Neuronal stem cell (in vitro differentiated cells): ENCODE measurements around the gene WDR81.

ENCODE experiments used
- DNase-seq: peaks from one replicate; pipeline ENCODE4 v3.0.0-alpha.2; 2013; ENCODE audit warnings: low spot score
- H2AFZ ChIP-seq: one replicate; pipeline ENCODE4 v1.6.1; 2013; ENCODE audit warnings: mild to moderate bottlenecking, low read length, inconsistent platforms
- H2AK5ac ChIP-seq: 2 replicates; pipeline ENCODE4 v1.6.1; 2013; ENCODE audit warnings: low read depth, mild to moderate bottlenecking, inconsistent platforms, low read length, moderate library complexity, mixed read lengths
- H2BK120ac ChIP-seq: 2 replicates; pipeline ENCODE4 v1.6.1; 2013; ENCODE audit warnings: low read depth, mild to moderate bottlenecking, inconsistent platforms, low read length, moderate library complexity, mixed read lengths
- H2BK12ac ChIP-seq: one replicate; pipeline ENCODE4 v1.6.1; 2013; ENCODE audit warnings: low read length, inconsistent platforms
- H2BK15ac ChIP-seq: 2 replicates; pipeline ENCODE4 v1.6.1; 2013; ENCODE audit warnings: mild to moderate bottlenecking, low read length, inconsistent platforms, mixed read lengths
- H2BK5ac ChIP-seq: one replicate; pipeline ENCODE4 v1.6.1; 2013; ENCODE audit warnings: inconsistent platforms, mild to moderate bottlenecking, low read length, moderate library complexity
- H3K14ac ChIP-seq: one replicate; pipeline ENCODE4 v1.6.1; 2013; ENCODE audit warnings: low read length, inconsistent platforms
- H3K18ac ChIP-seq: 2 replicates; pipeline ENCODE4 v1.6.1; 2013; ENCODE audit warnings: low read length, inconsistent platforms
- H3K23ac ChIP-seq: 2 replicates; pipeline ENCODE4 v1.6.1; 2013; ENCODE audit warnings: low read depth, mild to moderate bottlenecking, mixed read lengths, low read length, inconsistent platforms; ENCODE audit not compliant: poor library complexity
- H3K27ac ChIP-seq: replicated peaks from 3 replicates; pipeline ENCODE4 v1.5.1; 2013; ENCODE audit warnings: low read length, inconsistent platforms
- H3K27me3 ChIP-seq, 3 experiments: 2 replicates each; pipeline ENCODE4 v1.6.1; 2013; ENCODE audit warnings: low read length in 3 of 3, mild to moderate bottlenecking in 2 of 3, inconsistent platforms in 1 of 3, low read depth in 1 of 3, mixed read lengths in 1 of 3, moderate library complexity in 1 of 3; ENCODE audit not compliant: control insufficient read depth in 3 of 3, insufficient read depth in 3 of 3
- H3K36me3 ChIP-seq, 2 donors: replicated peaks in 1 of 2; 2 replicates each; pipeline ENCODE4 v1.6.1; 2013; ENCODE audit warnings: low read length in 2 of 2; ENCODE audit not compliant: control insufficient read depth in 2 of 2, insufficient read depth in 2 of 2
- H3K4ac ChIP-seq: 2 replicates; pipeline ENCODE4 v1.6.1; 2013; ENCODE audit warnings: inconsistent platforms, mild to moderate bottlenecking, low read length, moderate library complexity
- H3K4me1 ChIP-seq, 2 donors: 1 replicate in 1 of 2; 2 replicates in 1 of 2; pipeline ENCODE4 v1.6.1; 2013; ENCODE audit warnings: low read length in 2 of 2, low read depth in 1 of 2; ENCODE audit not compliant: control insufficient read depth in 2 of 2, insufficient read depth in 1 of 2
- H3K4me2 ChIP-seq: one replicate; pipeline ENCODE4 v1.6.1; 2013; ENCODE audit warnings: mild to moderate bottlenecking, low read length, inconsistent platforms; ENCODE audit not compliant: insufficient read depth, poor library complexity, severe bottlenecking
- H3K4me3 ChIP-seq, 2 donors: 2 replicates each; pipeline ENCODE4 v1.5.1; 2013; ENCODE audit warnings: low read length in 2 of 2, mild to moderate bottlenecking in 2 of 2, inconsistent platforms in 1 of 2, moderate library complexity in 1 of 2
- H3K79me1 ChIP-seq: one replicate; pipeline ENCODE4 v1.6.1; 2013; ENCODE audit warnings: low read depth, mild to moderate bottlenecking, inconsistent platforms, low read length, moderate library complexity
- H3K9ac ChIP-seq: one replicate; pipeline ENCODE4 v1.6.1; 2013; ENCODE audit warnings: mild to moderate bottlenecking, low read depth, low read length, inconsistent platforms; ENCODE audit not compliant: poor library complexity
- H3K9me3 ChIP-seq, 2 donors: replicated peaks in 1 of 2; 2 replicates each; pipeline versions ENCODE3 to v1.6.1; 2013; ENCODE audit warnings: low read length in 2 of 2, mild to moderate bottlenecking in 2 of 2, inconsistent platforms in 1 of 2, low read depth in 1 of 2, mixed read lengths in 1 of 2, moderate library complexity in 1 of 2; ENCODE audit not compliant: control insufficient read depth in 2 of 2, insufficient read depth in 1 of 2
- H4K8ac ChIP-seq: one replicate; pipeline ENCODE4 v1.6.1; 2013; ENCODE audit warnings: low read depth, mild to moderate bottlenecking, inconsistent platforms, low read length, moderate library complexity
- H4K91ac ChIP-seq: one replicate; pipeline ENCODE4 v1.6.1; 2013; ENCODE audit warnings: low read length, low read depth, mild to moderate bottlenecking, inconsistent platforms; ENCODE audit not compliant: poor library complexity
- WGBS, 2 donors: extraction: QIAGEN DNeasy Blood & Tissue Kit; methylation state at CpG; one replicate each; pipeline ENCODE4 v1.1.7; 2013; ENCODE audit warnings: missing lambda C conversion rate in 2 of 2, mixed read lengths in 1 of 2; ENCODE audit not compliant: insufficient read length in 2 of 2, insufficient replicate concordance in 1 of 2; ENCODE audit errors: extremely low coverage in 2 of 2; 5-methylcytosine and 5-hydroxymethylcytosine counted together

WDR81 gene

GRCh38 chr17:1709971-1710806 lies 14.3 kb upstream of the WDR81 start, which contains the start of gene TLCD2:
Gene TLCD2, minus strand, starts transcription at chr17:1710377. Its CDS starts 135 bp downstream, at chr17:1710242.
- H2BK12ac ChIP-seq, result no peak within 1 kb of the TSS
- H2BK120ac ChIP-seq, result no peak within 1 kb of the TSS
- peaks cover 15 to 16% of the 10 kb centered on the region in 2 donors for H3K4me1 ChIP-seq
- no peak for DNase-seq
- peaks cover 0 to 12% (median 2%) of the 10 kb centered on the region in 3 experiments for H3K27me3 ChIP-seq
- peak within 1 kb of the TSS; percentile 83 for H3K23ac ChIP-seq
- peak within 1 kb of the TSS; percentile 89 for H2AFZ ChIP-seq
- peak within 1 kb of the TSS; percentile 46 to 84 for H3K4me3 ChIP-seq
- peak within 1 kb of the TSS; percentile 90 for H3K9ac ChIP-seq
- H2BK15ac ChIP-seq, result peak within 1 kb of the TSS; percentile 65
- H3K4me2 ChIP-seq, result peak within 1 kb of the TSS; percentile 93
- peak within 1 kb of the TSS; percentile 94 for H3K18ac ChIP-seq
- no peak within 1 kb of the TSS for H3K4ac ChIP-seq
- WGBS, 2 donors, result no CpG with 5 or more reads among the region's 83 CpGs
- peaks cover 2% of the 10 kb centered on the region for H3K79me1 ChIP-seq
- no peak within 1 kb of the TSS for H3K27ac ChIP-seq
- H3K36me3 ChIP-seq, result no peaks in the 10 kb centered on the region
- no peak within 1 kb of the TSS for H2AK5ac ChIP-seq
- H2BK5ac ChIP-seq, result no peak within 1 kb of the TSS
- no peak within 1 kb of the TSS for H3K14ac ChIP-seq
- no peak within 1 kb of the TSS for H4K8ac ChIP-seq
- no peaks in the 10 kb centered on the region for H3K9me3 ChIP-seq
- H4K91ac ChIP-seq, result no peak within 1 kb of the TSS

DNA sequence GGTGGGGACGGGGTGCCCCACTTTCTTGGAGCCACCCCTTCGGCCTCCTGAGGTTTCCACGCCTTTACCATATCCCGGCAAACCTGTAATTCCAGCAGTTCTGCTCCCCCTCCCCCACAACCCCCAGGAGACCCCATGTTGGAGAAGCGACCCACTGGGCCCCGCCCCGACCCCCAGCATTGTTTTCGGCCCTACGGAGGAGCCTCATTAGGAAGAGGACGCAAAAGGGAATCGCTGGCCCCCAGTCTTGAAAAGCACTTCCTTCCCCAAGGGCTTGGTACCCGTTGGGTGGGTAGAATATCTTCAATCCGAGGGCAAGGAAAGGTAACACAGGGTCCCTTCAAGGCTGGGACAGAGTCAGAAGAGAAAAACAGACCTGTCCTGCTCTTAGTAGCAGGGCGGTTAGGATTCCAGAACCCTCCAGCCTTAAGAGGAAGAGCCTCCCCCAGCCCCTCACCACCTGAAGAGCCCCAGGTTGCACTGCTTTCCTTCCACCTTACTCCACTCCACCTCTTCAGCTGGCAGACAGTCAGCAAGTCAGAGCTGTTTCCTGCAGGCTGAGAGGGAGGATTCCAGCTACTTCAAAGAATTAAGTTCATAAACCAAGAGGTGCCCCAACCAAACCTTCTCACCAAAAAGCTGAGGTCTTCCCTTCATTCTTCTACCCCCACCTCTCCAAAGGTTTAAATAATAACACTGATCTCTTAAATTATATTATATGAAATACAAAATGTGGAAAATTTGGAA lies 13.5 kb upstream of the WDR81 start:
- no peak overlapping the region for H3K27ac ChIP-seq
- peak overlapping the region; percentile 93 for H3K4me2 ChIP-seq
- no peak overlapping the region for H2BK5ac ChIP-seq
- no peak overlapping the region for H2BK15ac ChIP-seq
- H2AK5ac ChIP-seq, result no peak overlapping the region
- H3K36me3 ChIP-seq, result no peaks in the 10 kb centered on the region
- H2BK120ac ChIP-seq, result no peak overlapping the region
- H2BK12ac ChIP-seq, result no peak overlapping the region
- no peak overlapping the region for H3K14ac ChIP-seq
- peaks cover 2% of the 10 kb centered on the region for H3K79me1 ChIP-seq
- peak overlapping the region; percentile 89 for H2AFZ ChIP-seq
- H4K8ac ChIP-seq, result no peak overlapping the region
- peaks cover 16 to 19% of the 10 kb centered on the region in 2 donors for H3K4me1 ChIP-seq
- H3K9me3 ChIP-seq, result no peaks in the 10 kb centered on the region
- H3K27me3 ChIP-seq, result peaks cover 0 to 12% (median 2%) of the 10 kb centered on the region in 3 experiments
- peak overlapping the region; percentile 83 for H3K23ac ChIP-seq
- peak overlapping the region; percentile 94 for H3K18ac ChIP-seq
- no peak overlapping the region for H4K91ac ChIP-seq
- no CpG with 5 or more reads among the region's 14 CpGs for WGBS, 2 donors
- peak overlapping the region; percentile 82 for H3K9ac ChIP-seq
- peak overlapping the region in 1 of 2 donors; percentile 84 for H3K4me3 ChIP-seq
- no peak for DNase-seq
- H3K4ac ChIP-seq, result no peak overlapping the region

DNA sequence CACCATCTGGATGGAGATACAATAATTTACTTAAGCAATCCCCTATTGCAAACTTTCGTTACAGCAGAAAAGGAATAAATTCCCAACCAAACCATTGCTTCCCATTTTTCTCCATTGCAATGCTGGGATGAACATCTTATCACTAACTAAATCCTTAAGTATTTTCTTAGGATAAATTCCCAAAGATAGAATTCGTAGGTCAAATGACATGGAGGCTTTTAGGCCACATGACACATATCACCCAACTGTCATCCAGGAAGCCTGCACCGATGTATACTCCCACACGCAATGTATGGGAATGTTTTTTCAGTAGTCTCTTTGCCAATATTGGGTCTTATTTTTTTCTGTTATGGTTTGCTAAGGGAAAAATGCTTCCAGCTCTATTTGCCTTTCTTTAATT lies 12.7 kb upstream of the WDR81 start:
- H3K9ac ChIP-seq, result no peak overlapping the region
- no peak overlapping the region for H2AK5ac ChIP-seq
- no peak overlapping the region for H3K18ac ChIP-seq
- no peak overlapping the region for H2BK5ac ChIP-seq
- H4K8ac ChIP-seq, result no peak overlapping the region
- no peak overlapping the region for H2BK15ac ChIP-seq
- H3K36me3 ChIP-seq, result no peaks in the 10 kb centered on the region
- no peak overlapping the region for H4K91ac ChIP-seq
- peaks cover 16 to 19% of the 10 kb centered on the region in 2 donors for H3K4me1 ChIP-seq
- no peak overlapping the region for H3K27ac ChIP-seq
- WGBS, 2 donors, result no CpG with 5 or more reads among the region's 4 CpGs
- H3K27me3 ChIP-seq, result peaks cover 0 to 12% (median 2%) of the 10 kb centered on the region in 3 experiments
- no peak overlapping the region for H3K4me2 ChIP-seq
- no peak overlapping the region for H3K4me3 ChIP-seq
- no peak overlapping the region for H2BK120ac ChIP-seq
- H3K14ac ChIP-seq, result no peak overlapping the region
- no peak for DNase-seq
- no peak overlapping the region for H2AFZ ChIP-seq
- H2BK12ac ChIP-seq, result no peak overlapping the region
- H3K4ac ChIP-seq, result no peak overlapping the region
- H3K9me3 ChIP-seq, result no peaks in the 10 kb centered on the region
- H3K79me1 ChIP-seq, result peaks cover 2% of the 10 kb centered on the region
- no peak overlapping the region for H3K23ac ChIP-seq

- WGBS, 2 donors, result no CpG with 5 or more reads among the region's 8 CpGs
- H2BK5ac ChIP-seq, result no peak overlapping the region
- no peak overlapping the region for H2BK15ac ChIP-seq
- no peak for DNase-seq
- no peak overlapping the region for H4K91ac ChIP-seq
- no peak overlapping the region for H3K4ac ChIP-seq
- H3K79me1 ChIP-seq, result peaks cover 2% of the 10 kb centered on the region
- peaks cover 16 to 19% of the 10 kb centered on the region in 2 donors for H3K4me1 ChIP-seq
- peaks cover 0 to 12% (median 2%) of the 10 kb centered on the region in 3 experiments for H3K27me3 ChIP-seq
- H3K23ac ChIP-seq, result peak overlapping the region; percentile 20
- no peak overlapping the region for H3K4me2 ChIP-seq
- no peak overlapping the region for H3K4me3 ChIP-seq
- H2BK12ac ChIP-seq, result no peak overlapping the region
- H3K18ac ChIP-seq, result no peak overlapping the region
- H2BK120ac ChIP-seq, result no peak overlapping the region
- H3K9ac ChIP-seq, result no peak overlapping the region
- H3K27ac ChIP-seq, result no peak overlapping the region
- no peak overlapping the region for H2AFZ ChIP-seq
- no peak overlapping the region for H3K14ac ChIP-seq
- H2AK5ac ChIP-seq, result peak overlapping the region; percentile 10
- no peaks in the 10 kb centered on the region for H3K36me3 ChIP-seq
- H3K9me3 ChIP-seq, result no peaks in the 10 kb centered on the region
- H4K8ac ChIP-seq, result no peak overlapping the region
Measured at GRCh38 chr17:1712271-1712670, 12.2 kb upstream of the WDR81 start.
